Stomach smooth muscle (tissue), 2 donors: Measurements from ENCODE around the gene ABHD12B.

Experiments
- H3K27ac ChIP-seq: one replicate; pipeline ENCODE4 v1.7.0; 2013; ENCODE audit warnings: mild to moderate bottlenecking, low read length, inconsistent platforms
- H3K27me3 ChIP-seq, 2 donors: one replicate each; pipeline ENCODE4 v1.7.0; 2013; ENCODE audit warnings: low read length in 2 of 2; ENCODE audit not compliant: insufficient read depth in 2 of 2, control insufficient read depth in 1 of 2
- H3K36me3 ChIP-seq, 2 donors: one replicate each; pipeline ENCODE4 v1.7.0; 2013; ENCODE audit warnings: low read length in 2 of 2; ENCODE audit not compliant: control insufficient read depth in 2 of 2, insufficient read depth in 2 of 2
- H3K4me1 ChIP-seq: one replicate; pipeline ENCODE4 v1.7.0; 2013; ENCODE audit warnings: low read length; ENCODE audit not compliant: control insufficient read depth, insufficient read depth
- H3K4me3 ChIP-seq, 2 donors: one replicate each; pipeline ENCODE4 v1.7.0; 2013; ENCODE audit warnings: low read length in 2 of 2
- H3K9ac ChIP-seq, 2 donors: one replicate each; pipeline ENCODE4 v1.7.0; 2013; ENCODE audit warnings: low read length in 2 of 2, mild to moderate bottlenecking in 1 of 2
- H3K9me3 ChIP-seq, 2 donors: one replicate each; pipeline ENCODE4 v1.7.0; 2013; ENCODE audit warnings: low read length in 2 of 2; ENCODE audit not compliant: control insufficient read depth in 2 of 2
- donor health status: healthy.
- donor health status: Pancreatic carcinoma.

ABHD12B gene, protein sequence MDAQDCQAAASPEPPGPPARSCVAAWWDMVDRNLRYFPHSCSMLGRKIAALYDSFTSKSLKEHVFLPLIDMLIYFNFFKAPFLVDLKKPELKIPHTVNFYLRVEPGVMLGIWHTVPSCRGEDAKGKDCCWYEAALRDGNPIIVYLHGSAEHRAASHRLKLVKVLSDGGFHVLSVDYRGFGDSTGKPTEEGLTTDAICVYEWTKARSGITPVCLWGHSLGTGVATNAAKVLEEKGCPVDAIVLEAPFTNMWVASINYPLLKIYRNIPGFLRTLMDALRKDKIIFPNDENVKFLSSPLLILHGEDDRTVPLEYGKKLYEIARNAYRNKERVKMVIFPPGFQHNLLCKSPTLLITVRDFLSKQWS

DNA sequence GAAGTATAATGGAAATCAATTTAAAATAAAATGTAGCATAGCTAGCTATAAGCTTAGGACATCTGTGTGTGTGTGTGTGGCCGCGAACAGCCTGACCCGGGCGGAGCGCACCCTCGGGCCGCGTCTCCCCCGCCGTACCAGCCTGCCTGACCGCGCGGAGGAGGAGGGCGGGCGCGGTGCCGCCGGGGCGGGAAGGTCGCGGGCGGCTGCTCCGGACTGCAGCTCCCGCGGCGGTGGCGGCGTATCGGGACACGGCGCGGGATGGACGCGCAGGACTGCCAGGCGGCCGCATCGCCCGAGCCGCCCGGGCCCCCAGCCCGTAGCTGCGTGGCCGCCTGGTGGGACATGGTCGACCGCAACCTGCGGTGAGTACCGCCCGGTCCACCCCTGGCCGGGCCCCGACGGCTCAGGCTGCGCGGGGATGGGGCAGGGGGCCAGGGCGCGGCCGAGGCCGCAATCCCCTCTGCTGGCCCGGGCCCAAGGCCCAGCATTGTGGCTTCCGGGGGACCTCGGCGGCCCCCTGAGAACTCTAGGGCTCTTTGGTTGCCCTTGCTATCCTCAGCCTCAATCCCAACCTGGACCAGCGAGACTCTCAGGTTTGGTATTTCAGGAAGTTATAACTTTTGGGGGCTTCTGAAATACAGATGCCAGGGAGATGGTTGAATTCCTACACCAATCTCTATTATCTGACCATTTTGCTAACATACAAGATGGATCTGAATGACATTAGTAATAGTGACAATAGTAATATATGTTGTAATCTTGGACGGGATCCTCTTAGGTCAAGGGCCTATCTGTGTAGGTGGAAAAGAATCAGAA lies at the start of gene ABHD12B:
Gene ABHD12B (plus strand): TSS at position 140 of the 819 bp plus-strand sequence. CDS start 122 bp downstream, at position 262.
- Histone ChIP-seq H3K27ac (no peak within 1 kb of the TSS), H3K9me3 (no peaks in the 10 kb centered on the region), H3K36me3 (no peaks in the 10 kb centered on the region), H3K9ac (no peak within 1 kb of the TSS), H3K4me3 (peak within 1 kb of the TSS in 1 of 2 donors; percentile 55), H3K4me1 (no peaks in the 10 kb centered on the region), H3K27me3 (peaks cover 24 to 25% of the 10 kb centered on the region in 2 donors)

DNA sequence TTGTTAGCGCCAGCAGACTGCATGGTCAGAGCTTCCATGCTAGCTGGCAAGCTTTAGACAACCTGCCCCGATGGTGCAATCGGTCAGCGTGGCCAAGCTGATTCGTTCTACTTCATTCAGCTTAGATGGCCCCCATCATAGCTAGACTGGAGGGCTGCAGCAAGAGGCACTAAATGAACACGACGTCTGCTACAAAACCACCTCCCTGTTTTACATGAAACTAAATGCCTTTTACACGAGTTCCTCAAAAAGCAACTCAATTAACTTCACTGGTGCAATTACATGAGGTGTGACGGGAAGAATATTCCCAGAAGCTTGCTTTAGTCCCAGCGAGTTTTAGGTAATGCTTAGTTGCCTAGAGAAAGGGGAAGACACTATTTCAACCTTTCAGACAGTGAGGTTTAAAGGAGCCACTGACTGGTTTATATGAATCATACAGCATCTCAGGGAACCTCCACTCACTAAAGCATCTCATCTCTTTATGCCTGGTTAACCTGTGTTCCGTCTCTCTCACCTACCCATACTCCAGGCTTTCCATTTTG lies 49.3 kb upstream of the ABHD12B start:
- Histone ChIP-seq H3K9me3 (no peaks in the 10 kb centered on the region), H3K4me3 (peak overlapping the region in 1 of 2 donors; percentile 20), H3K4me1 (peaks cover 22% of the 10 kb centered on the region), H3K9ac (no peak overlapping the region), H3K27me3 (no peaks in the 10 kb centered on the region), H3K36me3 (no peaks in the 10 kb centered on the region), H3K27ac (peak overlapping the region; percentile 50)

DNA sequence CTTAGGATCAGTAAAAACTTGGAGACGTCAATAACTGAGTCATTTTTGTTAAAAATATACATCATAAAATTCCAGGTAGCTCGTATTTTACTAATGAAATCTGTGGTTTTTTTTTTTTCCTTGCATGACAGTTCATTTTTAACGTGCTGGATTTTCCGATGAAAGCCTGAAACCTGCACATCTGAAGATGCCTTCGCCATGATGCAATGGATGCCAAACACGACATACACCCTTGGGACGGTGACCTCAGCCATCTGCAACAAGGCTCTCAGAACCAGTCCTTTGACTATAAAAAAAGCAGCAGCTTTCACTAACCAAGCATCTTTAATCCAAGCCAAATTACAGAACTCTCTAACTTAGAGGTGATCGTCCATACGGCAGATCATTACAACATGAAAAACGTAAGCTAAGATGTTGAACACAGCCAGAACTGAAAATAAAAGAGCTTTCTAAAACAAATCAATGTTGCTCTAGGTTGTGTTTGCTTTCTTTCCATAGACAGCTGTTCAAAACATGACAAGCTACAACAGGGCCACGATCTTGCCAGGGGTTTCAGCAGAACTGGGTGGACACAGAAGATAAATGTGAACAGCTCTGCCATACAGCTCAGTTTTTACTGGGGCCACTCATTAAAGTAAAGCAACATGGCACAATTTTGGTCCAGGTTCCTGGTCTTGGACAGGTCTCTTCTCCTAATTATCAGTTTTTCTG lies 48.6 kb upstream of the ABHD12B start:
- H3K27me3 ChIP-seq = no peaks in the 10 kb centered on the region
- H3K9me3 ChIP-seq = no peaks in the 10 kb centered on the region
- peaks cover 22% of the 10 kb centered on the region for H3K4me1 ChIP-seq
- H3K27ac ChIP-seq = peak overlapping the region; percentile 50
- no peaks in the 10 kb centered on the region for H3K36me3 ChIP-seq
- H3K9ac ChIP-seq = peak overlapping the region in 1 of 2 donors; percentile 25
- peak overlapping the region; percentile 45 to 50 for H3K4me3 ChIP-seq

DNA sequence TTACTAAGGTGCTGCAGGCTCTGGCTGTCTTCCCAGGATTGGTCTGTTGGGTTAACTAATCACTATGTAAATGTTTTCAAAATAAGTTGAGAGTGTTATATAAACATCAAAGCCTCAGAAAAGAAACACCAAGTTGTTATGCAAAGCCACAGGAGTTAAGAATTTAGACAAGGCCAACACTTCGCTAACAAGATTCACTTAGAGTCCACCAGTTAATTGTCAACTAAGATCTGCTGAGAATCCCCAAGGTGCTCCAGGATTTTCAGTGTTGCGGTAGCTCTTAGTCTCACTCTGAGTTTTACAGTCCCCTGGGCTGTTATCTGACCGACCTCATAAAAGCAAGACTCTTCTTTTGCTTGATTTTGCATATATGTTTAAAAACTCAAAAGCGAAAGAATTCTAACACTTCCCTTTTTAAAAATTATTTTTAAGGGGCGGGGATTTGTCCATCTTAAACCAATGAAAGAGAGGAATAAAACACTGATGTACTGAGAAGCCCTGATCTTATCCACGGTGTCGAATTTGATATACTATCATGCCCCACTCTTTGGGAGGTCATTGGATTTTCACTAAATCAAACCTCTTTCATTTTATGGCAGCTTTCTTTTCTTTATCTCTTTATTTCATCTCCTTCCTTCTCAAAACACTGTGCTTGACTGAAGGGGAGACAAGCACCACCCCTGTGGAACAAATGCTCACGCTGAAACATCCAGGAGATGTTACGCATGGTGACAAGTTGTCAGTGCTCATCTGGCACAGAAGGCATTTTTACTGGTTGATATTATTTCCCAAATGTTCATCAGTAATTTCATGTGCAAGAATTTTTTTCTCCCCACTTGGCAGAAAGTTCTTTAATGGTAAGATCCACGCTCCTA lies 47.9 kb upstream of the ABHD12B start:
- Histone ChIP-seq H3K4me3 (peak overlapping the region; percentile 45 to 50), H3K36me3 (no peaks in the 10 kb centered on the region), H3K4me1 (peaks cover 25% of the 10 kb centered on the region), H3K27ac (peak overlapping the region; percentile 50), H3K9me3 (no peaks in the 10 kb centered on the region), H3K9ac (peak overlapping the region in 1 of 2 donors; percentile 25), H3K27me3 (no peaks in the 10 kb centered on the region)

DNA sequence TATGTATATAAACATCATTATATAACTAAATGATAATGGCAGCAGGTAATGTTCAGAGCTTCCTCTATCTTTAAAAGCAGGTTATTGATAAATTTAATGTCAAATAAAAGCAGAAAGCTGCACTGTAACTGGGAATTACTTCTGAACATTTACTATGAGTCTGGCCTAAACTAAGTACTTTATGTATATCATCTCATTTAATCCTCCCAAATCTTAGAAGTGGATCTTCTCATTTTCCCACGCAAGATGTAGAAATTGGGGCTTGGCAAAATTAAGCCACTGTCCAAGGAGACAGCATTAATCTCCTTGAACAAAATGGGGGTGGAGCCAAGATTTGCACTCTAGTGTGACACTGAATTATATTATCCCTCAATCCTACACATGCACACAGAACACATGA lies 46.5 kb upstream of the ABHD12B start:
- Histone ChIP-seq H3K27ac (no peak overlapping the region), H3K9ac (no peak overlapping the region), H3K27me3 (no peaks in the 10 kb centered on the region), H3K4me3 (no peak overlapping the region), H3K9me3 (no peaks in the 10 kb centered on the region), H3K4me1 (peaks cover 34% of the 10 kb centered on the region), H3K36me3 (no peaks in the 10 kb centered on the region)

DNA sequence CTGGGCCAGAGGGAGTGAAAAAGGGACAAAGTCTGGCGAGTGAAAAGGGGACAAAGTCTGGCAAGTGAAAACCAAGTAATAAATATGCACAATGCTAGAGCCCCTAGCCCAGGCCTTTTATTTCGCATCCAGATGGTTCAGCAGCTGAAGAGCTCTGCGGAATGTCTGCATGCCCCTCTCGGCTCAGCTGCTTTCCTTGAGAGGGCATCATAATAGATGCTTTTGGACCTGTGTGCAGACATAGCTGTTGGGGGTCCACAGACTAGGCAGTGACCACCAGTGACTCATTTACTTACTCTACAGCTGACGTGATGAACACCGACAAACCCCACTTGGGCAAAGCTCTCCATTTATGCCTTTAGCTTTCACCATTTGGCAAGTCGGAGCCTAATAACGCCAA lies 45.2 kb upstream of the ABHD12B start:
- no peak overlapping the region for H3K9ac ChIP-seq
- peaks cover 39% of the 10 kb centered on the region for H3K4me1 ChIP-seq
- H3K4me3 ChIP-seq = peak overlapping the region; percentile 18 to 47
- H3K27ac ChIP-seq = peak overlapping the region; percentile 49
- H3K9me3 ChIP-seq = no peaks in the 10 kb centered on the region
- H3K27me3 ChIP-seq = no peaks in the 10 kb centered on the region
- H3K36me3 ChIP-seq = no peaks in the 10 kb centered on the region

DNA sequence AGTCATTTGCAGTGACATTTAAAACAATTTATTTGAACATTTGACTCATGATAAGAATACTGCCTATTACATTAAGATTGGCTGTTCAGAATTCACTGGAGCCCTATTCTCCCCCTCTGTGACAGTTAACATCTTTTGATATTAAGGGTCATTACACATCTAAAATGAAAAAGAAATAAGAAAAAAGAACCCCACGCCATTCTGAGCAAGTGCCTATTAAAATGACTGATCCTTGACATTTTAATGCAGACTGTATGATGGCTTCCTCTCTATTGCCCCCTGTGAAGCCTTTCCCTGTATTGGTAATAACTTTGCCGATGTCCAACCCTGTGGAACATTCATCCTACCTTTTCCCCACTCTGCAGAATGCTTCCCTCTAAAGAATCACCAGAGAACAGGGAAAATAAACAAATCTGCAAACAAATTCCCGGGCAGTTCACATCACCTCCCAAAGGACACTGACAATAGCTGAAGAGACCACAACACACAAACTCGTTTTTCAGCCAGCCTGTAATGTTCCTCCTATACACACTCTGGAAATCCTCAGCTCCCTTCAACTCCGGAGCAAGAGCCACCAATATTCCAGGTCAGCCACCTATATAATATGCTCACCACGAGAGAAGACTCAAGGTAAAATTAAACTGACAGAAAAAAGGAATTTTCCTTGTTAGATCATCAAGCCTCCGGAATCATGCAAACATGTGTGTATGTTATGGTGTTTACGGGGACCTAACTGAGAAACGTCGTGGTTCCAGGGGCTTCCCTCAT lies 42.9 kb upstream of the ABHD12B start:
- H3K27me3 ChIP-seq = no peaks in the 10 kb centered on the region
- H3K4me1 ChIP-seq = peaks cover 28% of the 10 kb centered on the region
- no peaks in the 10 kb centered on the region for H3K9me3 ChIP-seq
- peak overlapping the region; percentile 76 to 88 for H3K4me3 ChIP-seq
- H3K9ac ChIP-seq = peak overlapping the region; percentile 35 to 71
- peak overlapping the region; percentile 60 for H3K27ac ChIP-seq
- no peaks in the 10 kb centered on the region for H3K36me3 ChIP-seq

DNA sequence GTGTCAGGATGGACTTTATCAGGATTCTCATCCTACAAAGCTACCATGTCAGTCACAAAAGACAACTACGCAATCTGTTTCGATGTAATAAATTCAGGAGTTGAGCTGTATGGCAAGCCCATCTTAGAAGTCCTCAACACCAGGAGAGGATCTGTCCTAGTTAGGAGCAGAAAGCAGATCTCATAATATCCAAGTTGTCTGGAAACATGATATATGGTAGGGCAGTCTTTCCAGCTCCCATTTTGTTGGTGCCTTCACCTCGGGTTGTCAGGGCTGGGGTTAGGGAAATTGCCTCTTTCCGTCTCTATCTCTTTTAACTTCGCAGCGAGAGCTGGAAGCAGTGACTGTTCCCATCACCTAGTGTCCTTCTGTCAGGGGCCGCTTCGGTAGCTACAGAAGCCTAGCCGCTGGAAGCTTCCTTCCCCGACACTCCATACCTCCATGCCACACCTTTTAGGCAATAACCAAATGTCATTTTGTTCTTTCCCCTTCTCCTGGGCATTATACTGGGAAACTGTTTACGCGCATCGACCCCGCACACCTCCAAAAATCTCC lies 42.3 kb upstream of the ABHD12B start:
- H3K9me3 ChIP-seq = no peaks in the 10 kb centered on the region
- H3K4me1 ChIP-seq = peaks cover 25% of the 10 kb centered on the region
- peak overlapping the region; percentile 76 to 88 for H3K4me3 ChIP-seq
- no peaks in the 10 kb centered on the region for H3K27me3 ChIP-seq
- H3K27ac ChIP-seq = peak overlapping the region; percentile 60
- H3K36me3 ChIP-seq = no peaks in the 10 kb centered on the region
- H3K9ac ChIP-seq = peak overlapping the region; percentile 35 to 71
